AML-193 (cell line): ENCODE results near the gene ARHGAP9.
A peak's percentile ranks its signal among the peaks of the same experiment; 100 is the strongest.
"Not testable (repeated sequence)": the region's sequence is repeated elsewhere in the genome, so short reads cannot be mapped to it uniquely, and the experiment has no call there.

Experiments used
- DNase-seq, 2 experiments: peaks; one replicate each; lab custom pipeline; 2025; lab: John Stamatoyannopoulos, UW

Gene ARHGAP9

DNA sequence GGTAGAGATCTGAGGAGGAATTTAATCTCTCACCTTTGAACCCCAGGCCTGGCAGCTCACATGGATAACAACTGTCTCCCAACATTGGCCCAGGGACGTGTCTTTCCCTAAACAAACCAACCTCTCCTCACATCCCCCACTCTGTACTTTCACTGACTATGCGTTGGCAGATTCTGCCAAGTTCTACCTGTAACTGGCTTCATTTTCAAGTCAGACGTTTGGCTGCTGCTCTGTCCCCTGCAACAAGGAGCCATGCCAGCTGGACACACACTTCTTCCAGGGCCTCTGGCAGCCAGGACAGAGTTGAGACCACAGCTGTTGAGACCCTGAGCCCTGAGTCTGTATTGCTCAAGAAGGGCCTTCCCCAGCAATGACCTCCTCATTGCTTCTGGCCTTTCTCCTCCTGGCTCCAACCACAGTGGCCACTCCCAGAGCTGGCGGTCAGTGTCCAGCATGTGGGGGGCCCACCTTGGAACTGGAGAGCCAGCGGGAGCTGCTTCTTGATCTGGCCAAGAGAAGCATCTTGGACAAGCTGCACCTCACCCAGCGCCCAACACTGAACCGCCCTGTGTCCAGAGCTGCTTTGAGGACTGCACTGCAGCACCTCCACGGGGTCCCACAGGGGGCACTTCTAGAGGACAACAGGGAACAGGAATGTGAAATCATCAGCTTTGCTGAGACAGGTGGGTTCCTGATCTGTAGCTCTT, 45.0 kb downstream of the ARHGAP9 start, which contains the start of gene INHBC:
INHBC (plus strand) TSS at position 268 of the 707 bp plus-strand sequence; CDS start at position 371, 103 bp downstream.
- DNase-seq: no peak

- no peak for DNase-seq
Observed at GRCh38 chr12:57433370-57433769, 46.3 kb downstream of the ARHGAP9 start.

DNA sequence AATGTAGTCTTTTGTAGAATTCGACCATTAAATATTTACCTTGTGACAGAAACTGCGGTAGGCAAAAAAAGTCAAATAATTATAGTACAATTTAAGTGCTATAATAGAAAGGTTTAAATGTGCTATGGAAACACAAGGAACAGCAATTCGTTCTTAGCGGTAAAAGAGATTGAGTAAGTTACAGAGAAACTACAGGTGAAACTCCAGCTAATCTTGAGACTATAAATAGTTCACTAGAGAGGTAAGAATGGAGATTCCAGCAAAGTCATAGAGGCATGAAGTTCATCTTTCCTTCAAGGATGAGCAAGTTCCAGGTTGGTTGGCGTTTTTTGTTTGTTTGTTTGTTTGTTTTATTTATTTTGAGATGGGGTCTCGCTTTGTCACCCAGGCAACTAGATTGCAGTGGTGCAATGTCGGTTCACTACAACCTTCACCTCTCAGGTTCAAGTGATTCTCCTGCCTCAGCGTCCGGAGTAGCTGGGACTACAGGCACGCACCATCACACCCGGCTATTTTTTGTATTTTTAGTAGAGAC, 47.9 kb downstream of the ARHGAP9 start:
- no peak for DNase-seq

- peak; percentile 87 to 95 for DNase-seq
Observed at GRCh38 chr12:57430931-57431566, 48.6 kb downstream of the ARHGAP9 start, which contains the start of gene R3HDM2. R3HDM2 (minus strand) TSS chr12:57431043; CDS start chr12:57310428, 120,615 bp downstream.

DNA sequence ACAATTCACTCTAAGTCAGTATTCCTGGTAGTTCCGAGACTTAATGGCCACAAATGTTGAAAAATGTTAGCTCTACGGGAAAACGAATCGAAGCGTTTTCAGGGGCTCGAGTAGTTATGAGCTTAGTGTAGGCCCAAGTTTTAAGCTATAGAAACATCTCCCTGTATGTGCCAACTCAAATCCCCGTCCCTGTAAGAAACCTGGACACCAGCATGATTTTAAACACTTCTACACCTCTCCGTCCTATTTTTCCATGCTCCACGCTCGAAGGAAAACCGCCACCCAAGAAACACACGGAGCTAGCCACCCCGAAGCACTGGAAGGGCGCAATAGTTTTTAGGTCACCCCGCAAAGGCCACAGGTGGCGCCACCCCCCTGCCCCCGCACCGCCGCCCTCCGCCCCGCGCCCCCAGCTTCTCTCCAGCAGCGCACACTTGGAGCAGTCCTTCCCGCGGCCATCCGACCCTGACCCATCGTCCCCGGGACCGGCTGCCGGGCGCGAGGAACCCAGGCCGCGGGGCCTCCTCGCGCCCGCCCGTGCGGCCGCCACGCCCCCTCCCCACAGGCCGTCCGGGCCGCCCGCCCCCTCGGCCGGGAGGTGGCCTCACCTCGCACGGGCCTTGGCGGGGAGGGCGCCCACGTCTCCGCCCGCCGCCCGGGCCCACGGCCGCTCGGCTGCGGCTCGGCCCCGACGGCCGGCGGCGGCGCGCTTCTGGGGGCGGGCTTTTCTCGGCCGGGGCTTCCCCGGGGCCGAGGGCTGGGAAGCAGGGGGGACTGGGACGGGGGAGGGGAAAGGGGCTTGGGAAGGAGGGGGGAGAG, 49.3 kb downstream of the ARHGAP9 start:
- peak in 1 of 2 experiments; percentile 41 for DNase-seq

DNA sequence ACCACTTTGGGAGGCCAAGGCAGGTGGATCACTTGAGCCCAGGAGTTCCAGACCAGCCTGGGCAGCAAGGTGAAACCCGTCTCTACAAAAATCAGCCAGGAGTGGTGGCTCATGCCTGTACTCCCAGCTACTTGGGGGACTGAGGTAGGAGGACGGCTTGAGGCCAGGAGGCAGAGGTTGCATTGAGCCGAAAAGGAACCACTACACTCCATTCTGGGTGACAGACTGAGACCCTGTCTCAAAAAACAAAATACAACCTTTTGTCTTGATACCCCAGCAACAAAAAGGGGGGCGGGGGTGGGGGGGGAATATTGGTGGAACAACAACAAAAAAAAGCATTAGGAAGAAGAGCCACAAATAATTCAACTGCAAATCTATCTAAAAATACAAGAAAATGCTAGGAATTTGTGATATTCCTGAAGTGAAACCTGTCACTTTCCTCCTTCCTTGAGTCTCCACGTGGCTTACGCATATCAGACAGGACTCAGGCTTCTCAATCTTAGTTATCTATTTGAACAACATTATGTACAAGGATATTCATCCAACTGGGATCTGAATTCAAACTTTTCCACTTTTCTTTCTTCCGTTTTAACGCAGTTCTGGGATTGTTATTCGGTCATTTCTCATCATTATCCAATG, 50.1 kb downstream of the ARHGAP9 start:
- DNase-seq: peak in 1 of 2 experiments; percentile 21

DNA sequence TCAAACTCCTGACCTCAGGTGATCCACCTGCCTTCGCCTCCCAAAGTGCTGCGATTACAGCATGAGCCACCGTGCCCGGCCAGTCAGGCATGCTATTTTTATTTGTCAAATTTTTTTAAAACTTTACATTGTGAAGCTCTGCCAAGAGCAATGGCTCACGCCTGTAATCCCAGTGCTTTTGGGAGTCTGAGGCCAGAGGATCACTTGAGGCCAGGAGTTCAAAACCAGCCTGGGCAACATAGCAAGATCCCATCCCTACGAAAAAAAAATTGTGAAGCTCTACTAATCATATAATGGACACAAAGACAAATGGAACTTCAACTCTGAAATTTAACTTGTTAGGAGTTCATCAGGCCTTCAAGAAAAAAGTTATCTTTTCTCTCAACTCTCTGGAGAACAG, 50.7 kb downstream of the ARHGAP9 start:
- no peak for DNase-seq

DNA sequence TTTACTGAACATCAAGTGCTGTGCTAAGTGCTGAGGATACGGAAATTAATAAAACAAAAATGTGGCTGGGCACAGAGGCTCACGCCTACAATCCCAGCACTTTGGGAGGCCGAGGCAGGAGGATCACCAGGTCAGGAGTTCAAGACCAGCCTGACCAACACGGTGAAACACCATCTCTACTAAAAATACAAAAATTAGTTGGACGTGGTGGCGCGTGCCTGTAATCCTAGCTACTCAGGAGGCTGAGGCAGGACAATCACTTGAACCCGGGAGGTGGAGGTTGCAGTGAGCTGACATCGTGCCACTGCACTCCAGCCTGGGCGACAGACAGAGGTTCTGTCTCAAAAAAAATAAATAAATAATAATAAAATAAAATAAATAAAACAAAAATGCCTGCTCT, 52.7 kb downstream of the ARHGAP9 start:
- DNase-seq: not testable (repeated sequence)
